ENCODE data around the gene NRTN. TPM values are rescaled to one million over a fixed set of nuclear protein-coding genes. Genes with fewer than 3 reads are reported as not detected.

Gene NRTN
- polyA plus RNA-seq, 1 experiment, result 0.22 TPM

DNA sequence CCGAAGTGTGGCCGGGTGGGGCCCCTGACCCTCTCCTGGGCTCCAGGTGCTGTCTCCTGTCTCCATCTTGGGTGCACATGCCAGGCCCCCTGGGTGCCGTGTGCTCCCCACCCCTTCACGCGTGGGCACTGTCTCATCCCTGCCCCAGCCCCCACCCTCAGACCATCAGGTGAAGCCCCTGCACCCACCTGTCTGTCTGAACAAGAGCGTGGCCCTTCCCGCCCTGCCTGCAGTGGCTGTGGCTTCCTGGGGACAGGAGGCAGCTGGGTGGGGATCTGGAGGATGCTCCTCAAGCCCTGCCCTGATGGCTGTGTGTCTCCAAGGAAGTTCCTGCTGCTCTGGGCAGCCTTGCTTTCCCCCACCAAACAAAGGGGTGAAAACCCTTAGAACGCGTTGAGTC is 22.5 kb upstream of the NRTN start:
- POLR2A ChIA-PET, result no interaction called here
- TF ChIP-seq, protein P1, sequence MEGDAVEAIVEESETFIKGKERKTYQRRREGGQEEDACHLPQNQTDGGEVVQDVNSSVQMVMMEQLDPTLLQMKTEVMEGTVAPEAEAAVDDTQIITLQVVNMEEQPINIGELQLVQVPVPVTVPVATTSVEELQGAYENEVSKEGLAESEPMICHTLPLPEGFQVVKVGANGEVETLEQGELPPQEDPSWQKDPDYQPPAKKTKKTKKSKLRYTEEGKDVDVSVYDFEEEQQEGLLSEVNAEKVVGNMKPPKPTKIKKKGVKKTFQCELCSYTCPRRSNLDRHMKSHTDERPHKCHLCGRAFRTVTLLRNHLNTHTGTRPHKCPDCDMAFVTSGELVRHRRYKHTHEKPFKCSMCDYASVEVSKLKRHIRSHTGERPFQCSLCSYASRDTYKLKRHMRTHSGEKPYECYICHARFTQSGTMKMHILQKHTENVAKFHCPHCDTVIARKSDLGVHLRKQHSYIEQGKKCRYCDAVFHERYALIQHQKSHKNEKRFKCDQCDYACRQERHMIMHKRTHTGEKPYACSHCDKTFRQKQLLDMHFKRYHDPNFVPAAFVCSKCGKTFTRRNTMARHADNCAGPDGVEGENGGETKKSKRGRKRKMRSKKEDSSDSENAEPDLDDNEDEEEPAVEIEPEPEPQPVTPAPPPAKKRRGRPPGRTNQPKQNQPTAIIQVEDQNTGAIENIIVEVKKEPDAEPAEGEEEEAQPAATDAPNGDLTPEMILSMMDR (IDR thresholded peaks at IDR 0.05; ENCODE audit: insufficient read depth, low read depth, low read length), result no peak
- Histone ChIP-seq H3K36me3 (ENCODE audit: control insufficient read depth, insufficient read depth, low read length) (peaks cover 18% of the 10 kb centered on the region), H3K4me3 (ENCODE audit: low read depth, low read length) (no peak overlapping the region), H3K27me3 (ENCODE audit: control insufficient read depth, insufficient read depth, low read length) (no peaks in the 10 kb centered on the region)
- no peak for DNase-seq (ENCODE audit: low read depth)
- CTCF ChIA-PET, result interaction anchor here (0.9 kb wide), 1 partner anchor 9 kb away, joined by 3 read pairs; no protein-coding TSS in a partner anchor

DNA sequence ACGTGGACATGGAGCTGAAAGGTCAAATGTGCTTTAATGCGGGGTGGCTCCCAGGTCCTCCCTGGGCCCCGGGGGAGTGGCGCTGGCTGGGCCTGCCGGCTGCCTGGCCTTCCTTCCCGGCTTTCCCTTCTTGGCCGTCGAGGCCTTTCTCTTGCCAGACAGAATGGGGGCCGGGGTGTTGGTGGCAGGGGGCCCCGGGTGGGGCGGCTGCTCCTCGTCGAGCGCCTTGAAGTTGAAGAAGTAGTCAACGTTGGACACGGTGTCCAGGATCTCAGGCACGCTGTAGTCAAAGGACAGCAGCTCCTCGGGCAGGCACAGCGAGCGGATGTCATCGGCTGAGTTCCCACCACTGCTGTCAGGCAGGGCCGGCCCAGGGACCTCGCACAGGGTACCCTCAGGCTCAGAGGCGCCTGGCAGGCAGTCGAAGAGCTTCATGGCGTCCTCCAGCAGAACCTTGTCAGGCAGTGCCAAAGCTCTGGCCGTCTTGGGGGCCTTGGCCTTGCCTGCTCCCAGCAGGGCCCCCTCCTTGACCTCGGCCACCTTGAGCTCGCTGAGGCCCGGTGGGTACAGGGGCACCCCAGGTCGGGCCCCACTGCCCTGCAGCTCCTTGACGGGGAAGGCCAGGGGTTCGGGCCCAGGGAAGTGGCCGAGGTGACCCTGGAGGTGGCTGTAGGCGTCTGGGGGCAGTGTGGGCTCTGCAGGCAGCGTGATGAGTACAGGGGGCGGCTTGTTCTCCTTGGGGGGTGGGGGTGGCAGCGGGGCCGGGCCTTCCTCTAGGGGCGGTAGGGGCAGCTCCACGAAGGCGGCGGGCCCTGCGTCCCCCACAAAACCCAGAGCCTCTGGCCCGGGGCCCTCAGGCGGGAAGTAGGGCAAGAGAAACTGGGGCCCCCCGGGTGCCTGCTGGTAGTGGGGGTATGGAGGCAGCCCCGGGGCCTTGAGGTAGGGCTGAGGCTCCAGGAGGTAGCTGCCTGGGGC is 21.6 kb upstream of the NRTN start:
- CTCF ChIA-PET, result interaction anchor here (0.7 kb wide), 2 partner anchors 11 to 1545 kb away, joined by 3 read pairs; no protein-coding TSS in a partner anchor
- Histone ChIP-seq H3K4me3 (ENCODE audit: low read depth, low read length) (no peak overlapping the region), H3K27me3 (ENCODE audit: control insufficient read depth, insufficient read depth, low read length) (no peaks in the 10 kb centered on the region), H3K36me3 (ENCODE audit: control insufficient read depth, insufficient read depth, low read length) (peaks cover 24% of the 10 kb centered on the region)
- no peak for DNase-seq (ENCODE audit: low read depth)
- POLR2A ChIA-PET, result no interaction called here
- TF ChIP-seq, protein P1 (IDR thresholded peaks at IDR 0.05; ENCODE audit: insufficient read depth, low read depth, low read length), result no peak

DNA sequence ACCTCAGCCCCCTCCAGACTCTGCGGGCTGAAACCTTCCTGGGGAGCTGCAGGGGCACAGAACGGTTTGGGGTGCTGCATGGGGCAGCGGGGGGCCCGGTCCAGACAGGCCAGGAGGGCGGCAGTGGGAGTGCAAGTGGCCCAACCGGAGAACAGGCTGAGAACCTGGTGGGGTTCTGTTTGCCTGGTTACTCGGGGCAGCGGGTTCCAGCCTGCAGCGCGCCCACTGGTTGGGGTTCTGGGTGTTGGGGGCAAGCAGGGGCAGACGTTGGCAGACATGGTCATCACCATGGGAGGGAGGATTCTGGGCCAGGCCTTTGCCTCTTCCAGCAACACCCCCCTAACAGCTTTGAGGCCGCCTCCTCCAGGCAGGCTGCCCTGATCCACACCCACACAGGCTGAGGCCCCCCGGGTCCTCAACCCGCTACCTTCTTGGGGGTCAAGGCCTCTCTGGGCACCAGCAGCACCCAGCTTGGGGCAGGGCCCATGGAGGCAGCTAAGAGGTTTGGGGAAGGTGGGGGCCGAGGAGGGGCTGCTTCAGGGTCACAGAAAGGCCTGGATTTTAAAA is 20.2 kb upstream of the NRTN start, which contains the start of gene PRR22:
Gene PRR22, minus strand, starts transcription at position 166 of the 567 bp plus-strand sequence. Its CDS starts 86 bp downstream, at position 80.
- H3K36me3 ChIP-seq (ENCODE audit: control insufficient read depth, insufficient read depth, low read length), result peaks cover 31% of the 10 kb centered on the region
- H3K4me3 ChIP-seq (ENCODE audit: low read depth, low read length), result no peak within 1 kb of the TSS
- ChIA-PET POLR2A (no interaction called here), CTCF (no interaction called here)
- TF ChIP-seq, protein P1 (IDR thresholded peaks at IDR 0.05; ENCODE audit: insufficient read depth, low read depth, low read length), result no peak
- no peak for DNase-seq (ENCODE audit: low read depth)
- no peaks in the 10 kb centered on the region for H3K27me3 ChIP-seq (ENCODE audit: control insufficient read depth, insufficient read depth, low read length)

DNA sequence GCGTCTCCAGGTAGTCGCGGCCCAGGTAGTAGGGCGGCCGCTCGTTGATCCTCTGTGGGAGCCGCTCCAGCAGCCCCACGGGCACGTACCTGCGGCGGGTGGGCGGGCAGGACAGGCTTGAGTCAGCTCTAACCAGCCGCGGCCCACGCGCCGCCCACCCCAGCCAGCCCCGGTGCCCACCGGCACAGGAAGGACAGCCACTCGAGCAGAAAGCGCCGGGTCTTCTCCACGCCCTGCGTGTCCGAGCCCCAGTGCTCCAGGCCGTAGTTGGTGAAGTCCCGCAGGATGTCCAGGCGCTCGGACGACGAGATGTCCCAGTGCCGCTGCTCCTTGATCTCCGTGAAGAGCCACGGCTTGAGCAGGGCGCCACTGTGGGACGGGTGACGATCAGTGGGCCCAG is 19.4 kb upstream of the NRTN start:
- no peak overlapping the region for H3K4me3 ChIP-seq (ENCODE audit: low read depth, low read length)
- ChIA-PET POLR2A (no interaction called here), CTCF (no interaction called here)
- TF ChIP-seq, protein P1 (IDR thresholded peaks at IDR 0.05; ENCODE audit: insufficient read depth, low read depth, low read length), result no peak
- H3K27me3 ChIP-seq (ENCODE audit: control insufficient read depth, insufficient read depth, low read length), result no peaks in the 10 kb centered on the region
- DNase-seq (ENCODE audit: low read depth), result no peak
- peaks cover 35% of the 10 kb centered on the region for H3K36me3 ChIP-seq (ENCODE audit: control insufficient read depth, insufficient read depth, low read length)

Data from BJ (cell line).